PC-9 (cell line): ENCODE results near the gene TCTN2. TPM values are rescaled to one million over a fixed set of nuclear protein-coding genes. Genes with fewer than 3 reads are reported as not detected.

ENCODE experiments used
- BruUV-seq: library from RNA; stranded (reverse); fragments of 400-500 nt; replicated peaks from 2 replicates; lab custom pipeline; 2021; lab: Mats Ljungman, UMichigan
- CTCF ChIA-PET: fragments of 300-600 bp; sonication (Branson Sonifier 250); formaldehyde crosslinking; loops from one replicate; lab custom pipeline; 2022; ENCODE audit warnings: antibody characterized with exemption; lab: Charles Lee
- POLR2A ChIA-PET: fragments of 300-600 bp; sonication (Branson Sonifier 250); formaldehyde crosslinking; loops from one replicate; lab custom pipeline; 2022; ENCODE audit warnings: antibody characterized with exemption; ENCODE audit not compliant: unreplicated experiment; lab: Charles Lee
- DNase-seq, 2 experiments: peaks; one replicate each; pipeline versions ENCODE4 v3.0.0 to v3.0.0-alpha.2; 2015 to 2022; ENCODE audit warnings: mixed read lengths in 1 of 2
- H2AFZ ChIP-seq: fragments of 200-600 bp; sonication (generic); 2 replicates; pipeline ENCODE4 v1.8.1; 2017; ENCODE audit warnings: antibody characterized with exemption
- H3F3A ChIP-seq: fragments of 200-600 bp; sonication (generic); 2 replicates; pipeline ENCODE4 v1.8.1; 2017; ENCODE audit warnings: antibody characterized with exemption, mild to moderate bottlenecking, low read depth; ENCODE audit not compliant: insufficient read depth
- H3K27ac ChIP-seq: fragments of 200-600 bp; sonication (generic); 2 replicates; pipeline ENCODE4 v1.6.1; 2016; ENCODE audit warnings: mixed run types
- H3K27me3 ChIP-seq: fragments of 200-600 bp; sonication (generic); 2 replicates; pipeline ENCODE4 v1.6.1; 2016; ENCODE audit warnings: low read depth, mixed run types; ENCODE audit not compliant: insufficient read depth
- H3K36me3 ChIP-seq: fragments of 200-600 bp; sonication (generic); 2 replicates; pipeline ENCODE4 v1.6.1; 2016; ENCODE audit warnings: low read depth, mixed run types
- H3K4me1 ChIP-seq: fragments of 200-600 bp; sonication (generic); replicated peaks from 2 replicates; pipeline ENCODE4 v1.6.1; 2016; ENCODE audit warnings: mixed run types; ENCODE audit not compliant: insufficient read depth
- H3K4me2 ChIP-seq: fragments of 200-600 bp; sonication (generic); 2 replicates; pipeline ENCODE4 v1.6.1; 2017; ENCODE audit warnings: mixed run types
- H3K4me3 ChIP-seq: fragments of 200-600 bp; sonication (generic); 2 replicates; pipeline ENCODE4 v1.6.1; 2016; ENCODE audit warnings: mixed run types
- H3K79me2 ChIP-seq: fragments of 200-600 bp; sonication (generic); 2 replicates; pipeline ENCODE4 v1.6.1; 2017; ENCODE audit warnings: low read depth, mixed run types
- H3K9me2 ChIP-seq: fragments of 200-600 bp; sonication (generic); 2 replicates; pipeline ENCODE4 v1.8.1; 2017; ENCODE audit warnings: mild to moderate bottlenecking; ENCODE audit not compliant: insufficient read depth
- H3K9me3 ChIP-seq: fragments of 200-600 bp; sonication (generic); 2 replicates; pipeline ENCODE4 v1.8.1; 2016; ENCODE audit warnings: low read depth; ENCODE audit not compliant: insufficient read depth
- H4K20me1 ChIP-seq: fragments of 200-600 bp; sonication (generic); 2 replicates; pipeline ENCODE4 v1.8.1; 2017; ENCODE audit not compliant: insufficient read depth
- CTCF ChIP-seq: fragments of 200-600 bp; sonication (generic); conservative IDR thresholded peaks from 2 replicates; pipeline ENCODE4 v1.6.1; 2017; ENCODE audit warnings: mixed run types, antibody characterized with exemption, mild to moderate bottlenecking, moderate library complexity
- EZH2 ChIP-seq: fragments of 200-600 bp; sonication (generic); IDR thresholded peaks from 2 replicates; pipeline ENCODE4 v1.8.0; 2017; ENCODE audit warnings: antibody characterized with exemption, low read depth
- intact Hi-C: fragments of 100-400 bp; cut with micrococcal nuclease; formaldehyde crosslinking; loops from one replicate; pipeline ENCODE4 v1.10.0; 2022; ENCODE audit not compliant: unreplicated experiment
- total RNA-seq: library from RNA; stranded (reverse); gene quantifications from 2 replicates; pipeline ENCODE4 v1.2.3, GENCODE V29; 2021

The TCTN2 gene
- total RNA-seq, 1 experiment from 2014 or later = 21.9 TPM

GRCh38 chr12:123754041-123754772 is 83.3 kb downstream of the TCTN2 start:
- no peak overlapping the region for H3K4me2 ChIP-seq
- no peak overlapping the region for H3K4me3 ChIP-seq
- intact Hi-C loops = no loop called here
- no TSS peak for BruUV-seq
- no peaks in the 10 kb centered on the region for H3K27me3 ChIP-seq
- ChIA-PET CTCF (no interaction called here), POLR2A (no interaction called here)
- no peaks in the 10 kb centered on the region for H3K4me1 ChIP-seq
- H3K36me3 ChIP-seq = no peaks in the 10 kb centered on the region; the same call in 1 of the 2 replicates
- TF ChIP-seq CTCF (no peak), EZH2 (no peak)
- H3K9me3 ChIP-seq = no peaks in the 10 kb centered on the region
- H3K27ac ChIP-seq = no peak overlapping the region
- no peaks in the 10 kb centered on the region for H3K79me2 ChIP-seq
- no peak overlapping the region for H2AFZ ChIP-seq
- no peak for DNase-seq
- H3F3A ChIP-seq = no peaks in the 10 kb centered on the region
- no peaks in the 10 kb centered on the region for H4K20me1 ChIP-seq
- no peaks in the 10 kb centered on the region for H3K9me2 ChIP-seq

GRCh38 chr12:123757561-123757960 is 86.6 kb downstream of the TCTN2 start:
- no peaks in the 10 kb centered on the region for H3K79me2 ChIP-seq
- H3K27me3 ChIP-seq = no peaks in the 10 kb centered on the region
- no peak overlapping the region for H3K4me3 ChIP-seq
- no TSS peak for BruUV-seq
- no peak overlapping the region for H2AFZ ChIP-seq
- no peaks in the 10 kb centered on the region for H4K20me1 ChIP-seq
- TF ChIP-seq CTCF = no peak
- TF ChIP-seq EZH2 = no peak
- H3K9me2 ChIP-seq = no peaks in the 10 kb centered on the region
- ChIA-PET CTCF (no interaction called here), POLR2A (no interaction called here)
- H3F3A ChIP-seq = no peaks in the 10 kb centered on the region
- H3K4me2 ChIP-seq = no peak overlapping the region
- H3K4me1 ChIP-seq = no peaks in the 10 kb centered on the region
- no peaks in the 10 kb centered on the region; the same call in 1 of the 2 replicates for H3K36me3 ChIP-seq
- no peaks in the 10 kb centered on the region for H3K9me3 ChIP-seq
- no peak overlapping the region for H3K27ac ChIP-seq
- intact Hi-C loops = no loop called here
- no peak for DNase-seq

Other genes with a start within 250 kb of the TCTN2 start
- gene RILPL2, start 234.4 kb upstream of the TCTN2 start, total RNA-seq = 3.6 and 4.3 TPM in 2 replicates
- 24.3 and 28.6 TPM in 2 replicates for gene SNRNP35, start 213.0 kb upstream of the TCTN2 start, total RNA-seq
- 11.5 and 15.3 TPM in 2 replicates for gene RILPL1, start 137.4 kb upstream of the TCTN2 start, total RNA-seq
- gene TMED2, start 86.6 kb upstream of the TCTN2 start, total RNA-seq = 179 and 192 TPM in 2 replicates
- gene DDX55, start 69.0 kb upstream of the TCTN2 start, total RNA-seq = 17.5 and 19.5 TPM in 2 replicates
- 43.8 and 47.3 TPM in 2 replicates for gene EIF2B1, start 37.4 kb upstream of the TCTN2 start, total RNA-seq
- 30.3 and 42.9 TPM in 2 replicates for gene GTF2H3, start 37.3 kb upstream of the TCTN2 start, total RNA-seq
- 13.8 and 16.3 TPM in 2 replicates for gene ATP6V0A2, start 41.2 kb downstream of the TCTN2 start, total RNA-seq
- gene DNAH10, start 91.2 kb downstream of the TCTN2 start, total RNA-seq = not detected in 2 replicates